Neural cell (in vitro differentiated cells): Measurements from ENCODE around the gene JAZF1. TPM values are rescaled to one million over a fixed set of nuclear protein-coding genes. Genes with fewer than 3 reads are reported as not detected.
A peak's percentile ranks its signal among the peaks of the same experiment; 100 is the strongest.

Experiments
- H2AFZ ChIP-seq: fragments of 200-600, 300-800 bp; sonication (generic), shearing (Covaris generic); 2 replicates; pipeline ENCODE4 v1.6.0; 2014; ENCODE audit warnings: low read depth, mild to moderate bottlenecking, antibody characterized with exemption, low read length, moderate library complexity
- H3F3A ChIP-seq: fragments of 200-600 bp; shearing (Covaris generic); 2 replicates; pipeline ENCODE4 v1.6.1; 2016; ENCODE audit warnings: mild to moderate bottlenecking, moderate library complexity, mixed read lengths, antibody characterized with exemption, low read length; ENCODE audit not compliant: insufficient read depth, poor library complexity, severe bottlenecking
- H3K27ac ChIP-seq: fragments of 200-600, 300-800 bp; sonication (generic), shearing (Covaris generic); 2 replicates; pipeline ENCODE4 v1.5.1; 2014; ENCODE audit warnings: mild to moderate bottlenecking, low read length, moderate library complexity
- H3K27me3 ChIP-seq: fragments of 300-800, 200-600 bp; sonication (generic), shearing (Covaris generic); 2 replicates; pipeline ENCODE4 v1.6.0; 2014; ENCODE audit warnings: mild to moderate bottlenecking, low read depth, low read length, moderate library complexity; ENCODE audit not compliant: insufficient read depth
- H3K36me3 ChIP-seq: fragments of 300-800, 200-600 bp; sonication (generic), shearing (Covaris generic); 2 replicates; pipeline ENCODE4 v1.5.1; 2014; ENCODE audit warnings: mild to moderate bottlenecking, antibody characterized with exemption, low read length, moderate library complexity; ENCODE audit not compliant: insufficient read depth
- H3K4me2 ChIP-seq: fragments of 300-800, 200-600 bp; sonication (generic), shearing (Covaris generic); 2 replicates; pipeline ENCODE4 v1.6.0; 2014; ENCODE audit warnings: mild to moderate bottlenecking, low read length
- H3K4me3 ChIP-seq: fragments of 300-800, 200-600 bp; sonication (generic), shearing (Covaris generic); 2 replicates; pipeline ENCODE4 v1.5.1; 2014; ENCODE audit warnings: mild to moderate bottlenecking, low read length, moderate library complexity
- H3K79me2 ChIP-seq: fragments of 200-600 bp; shearing (Covaris generic); replicated peaks from 2 replicates; pipeline ENCODE4 v1.6.0; 2014; ENCODE audit warnings: mild to moderate bottlenecking, low read length, moderate library complexity; ENCODE audit not compliant: insufficient read depth
- H3K9ac ChIP-seq: fragments of 300-800, 200-600 bp; sonication (generic), shearing (Covaris generic); 2 replicates; pipeline ENCODE4 v1.6.1; 2016; ENCODE audit warnings: mild to moderate bottlenecking, low read length, mixed read lengths
- H3K9me2 ChIP-seq: fragments of 200-600 bp; shearing (Covaris generic); 2 replicates; pipeline ENCODE4 v1.6.1; 2016; ENCODE audit warnings: mild to moderate bottlenecking, low read length, mixed read lengths; ENCODE audit not compliant: insufficient read depth
- H3K9me3 ChIP-seq: fragments of 200-600, 300-800 bp; sonication (generic), shearing (Covaris generic); 2 replicates; pipeline ENCODE4 v1.6.1; 2016; ENCODE audit warnings: mild to moderate bottlenecking, mixed run types, low read length, moderate library complexity, mixed read lengths
- H4K20me1 ChIP-seq: fragments of 200-600 bp; shearing (Covaris generic); 2 replicates; pipeline ENCODE4 v1.6.1; 2016; ENCODE audit warnings: mild to moderate bottlenecking, mixed run types; ENCODE audit not compliant: insufficient read depth
- EP300 ChIP-seq: fragments of 450-650 bp; conservative IDR thresholded peaks from 2 replicates; pipeline ENCODE4 v1.6.1; 2014; ENCODE audit warnings: antibody characterized with exemption, mild to moderate bottlenecking, moderate library complexity; ENCODE audit not compliant: poor library complexity, severe bottlenecking
- EZH2 ChIP-seq: fragments of 200-600, 300-800 bp; shearing (Covaris generic), sonication (generic); IDR thresholded peaks from 2 replicates; pipeline ENCODE4 v1.6.1; 2014; ENCODE audit warnings: antibody characterized with exemption, low read length, borderline replicate concordance, mild to moderate bottlenecking; ENCODE audit not compliant: insufficient read depth, poor library complexity, severe bottlenecking
- MXI1 ChIP-seq: fragments of 450-650 bp; conservative IDR thresholded peaks from 2 replicates; pipeline ENCODE4 v1.6.1; 2014; ENCODE audit warnings: antibody characterized with exemption, mild to moderate bottlenecking; ENCODE audit not compliant: poor library complexity, severe bottlenecking
- POLR2AphosphoS5 ChIP-seq: IDR thresholded peaks from 2 replicates; pipeline ENCODE4 v1.6.1; 2012
- RAD21 ChIP-seq: fragments of 450-650 bp; conservative IDR thresholded peaks from 2 replicates; pipeline ENCODE4 v1.6.1; 2014; ENCODE audit warnings: antibody characterized with exemption, mild to moderate bottlenecking, moderate library complexity
- SMC3 ChIP-seq: fragments of 450-650 bp; conservative IDR thresholded peaks from 2 replicates; pipeline ENCODE4 v1.6.1; 2014; ENCODE audit warnings: antibody characterized with exemption, mild to moderate bottlenecking, moderate library complexity; ENCODE audit not compliant: poor library complexity
- TAF1 ChIP-seq: IDR thresholded peaks from 2 replicates; pipeline ENCODE4 v1.6.1; 2012; ENCODE audit warnings: low read depth
- polyA plus RNA-seq: library from polyadenylated mRNA; depleted of rRNA; stranded (reverse); fragments of >200 nt; gene quantifications from 2 replicates; pipeline ENCODE4 v1.2.3, GENCODE V29; 2014
- TF ChIP-seq, protein P1 (sequence below): IDR thresholded peaks from 2 replicates; pipeline ENCODE4 v1.6.1; 2012; ENCODE audit warnings: borderline replicate concordance
- TF ChIP-seq, protein P2 (sequence below): fragments of 450-650 bp; IDR thresholded peaks from 2 replicates; pipeline ENCODE4 v1.5.1; 2014; ENCODE audit warnings: antibody characterized with exemption, mild to moderate bottlenecking, moderate library complexity; ENCODE audit not compliant: poor library complexity, severe bottlenecking

The JAZF1 gene
- polyA plus RNA-seq, 1 donor from 2014 or later = 29.5 TPM

DNA sequence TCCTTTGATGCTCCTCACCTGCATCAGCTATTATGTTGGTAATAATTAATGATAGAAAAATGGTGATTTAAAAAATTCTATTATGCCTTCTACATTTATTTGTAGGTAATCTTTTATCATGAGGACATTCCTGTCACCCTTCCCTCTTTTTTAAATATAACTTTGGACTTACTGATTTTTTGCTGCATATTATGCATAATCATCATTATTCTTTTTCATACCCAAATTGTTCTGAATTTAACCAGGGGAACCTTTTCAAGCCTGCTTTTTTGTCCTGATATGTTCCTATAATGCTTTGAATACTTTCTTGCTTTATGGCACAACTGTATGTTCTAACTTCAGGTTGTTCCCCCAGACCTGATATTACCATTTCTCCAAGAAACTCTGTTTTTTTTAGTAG, 392.2 kb downstream of the JAZF1 start:
- TF ChIP-seq EP300 (no peak), POLR2AphosphoS5 (no peak), EZH2 (no peak), SMC3 (no peak), TAF1 (no peak), MXI1 (no peak), RAD21 (no peak)
- TF ChIP-seq, protein P1, sequence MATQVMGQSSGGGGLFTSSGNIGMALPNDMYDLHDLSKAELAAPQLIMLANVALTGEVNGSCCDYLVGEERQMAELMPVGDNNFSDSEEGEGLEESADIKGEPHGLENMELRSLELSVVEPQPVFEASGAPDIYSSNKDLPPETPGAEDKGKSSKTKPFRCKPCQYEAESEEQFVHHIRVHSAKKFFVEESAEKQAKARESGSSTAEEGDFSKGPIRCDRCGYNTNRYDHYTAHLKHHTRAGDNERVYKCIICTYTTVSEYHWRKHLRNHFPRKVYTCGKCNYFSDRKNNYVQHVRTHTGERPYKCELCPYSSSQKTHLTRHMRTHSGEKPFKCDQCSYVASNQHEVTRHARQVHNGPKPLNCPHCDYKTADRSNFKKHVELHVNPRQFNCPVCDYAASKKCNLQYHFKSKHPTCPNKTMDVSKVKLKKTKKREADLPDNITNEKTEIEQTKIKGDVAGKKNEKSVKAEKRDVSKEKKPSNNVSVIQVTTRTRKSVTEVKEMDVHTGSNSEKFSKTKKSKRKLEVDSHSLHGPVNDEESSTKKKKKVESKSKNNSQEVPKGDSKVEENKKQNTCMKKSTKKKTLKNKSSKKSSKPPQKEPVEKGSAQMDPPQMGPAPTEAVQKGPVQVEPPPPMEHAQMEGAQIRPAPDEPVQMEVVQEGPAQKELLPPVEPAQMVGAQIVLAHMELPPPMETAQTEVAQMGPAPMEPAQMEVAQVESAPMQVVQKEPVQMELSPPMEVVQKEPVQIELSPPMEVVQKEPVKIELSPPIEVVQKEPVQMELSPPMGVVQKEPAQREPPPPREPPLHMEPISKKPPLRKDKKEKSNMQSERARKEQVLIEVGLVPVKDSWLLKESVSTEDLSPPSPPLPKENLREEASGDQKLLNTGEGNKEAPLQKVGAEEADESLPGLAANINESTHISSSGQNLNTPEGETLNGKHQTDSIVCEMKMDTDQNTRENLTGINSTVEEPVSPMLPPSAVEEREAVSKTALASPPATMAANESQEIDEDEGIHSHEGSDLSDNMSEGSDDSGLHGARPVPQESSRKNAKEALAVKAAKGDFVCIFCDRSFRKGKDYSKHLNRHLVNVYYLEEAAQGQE = no peak
- TF ChIP-seq, protein P2, sequence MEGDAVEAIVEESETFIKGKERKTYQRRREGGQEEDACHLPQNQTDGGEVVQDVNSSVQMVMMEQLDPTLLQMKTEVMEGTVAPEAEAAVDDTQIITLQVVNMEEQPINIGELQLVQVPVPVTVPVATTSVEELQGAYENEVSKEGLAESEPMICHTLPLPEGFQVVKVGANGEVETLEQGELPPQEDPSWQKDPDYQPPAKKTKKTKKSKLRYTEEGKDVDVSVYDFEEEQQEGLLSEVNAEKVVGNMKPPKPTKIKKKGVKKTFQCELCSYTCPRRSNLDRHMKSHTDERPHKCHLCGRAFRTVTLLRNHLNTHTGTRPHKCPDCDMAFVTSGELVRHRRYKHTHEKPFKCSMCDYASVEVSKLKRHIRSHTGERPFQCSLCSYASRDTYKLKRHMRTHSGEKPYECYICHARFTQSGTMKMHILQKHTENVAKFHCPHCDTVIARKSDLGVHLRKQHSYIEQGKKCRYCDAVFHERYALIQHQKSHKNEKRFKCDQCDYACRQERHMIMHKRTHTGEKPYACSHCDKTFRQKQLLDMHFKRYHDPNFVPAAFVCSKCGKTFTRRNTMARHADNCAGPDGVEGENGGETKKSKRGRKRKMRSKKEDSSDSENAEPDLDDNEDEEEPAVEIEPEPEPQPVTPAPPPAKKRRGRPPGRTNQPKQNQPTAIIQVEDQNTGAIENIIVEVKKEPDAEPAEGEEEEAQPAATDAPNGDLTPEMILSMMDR = no peak
- no peaks in the 10 kb centered on the region for H3F3A ChIP-seq
- H3K4me2 ChIP-seq = no peak overlapping the region
- no peaks in the 10 kb centered on the region for H4K20me1 ChIP-seq
- peaks cover 5% of the 10 kb centered on the region for H3K36me3 ChIP-seq
- no peak overlapping the region for H3K27ac ChIP-seq
- H3K9me2 ChIP-seq = no peaks in the 10 kb centered on the region
- no peaks in the 10 kb centered on the region for H3K79me2 ChIP-seq
- no peaks in the 10 kb centered on the region for H3K27me3 ChIP-seq
- no peaks in the 10 kb centered on the region for H3K9me3 ChIP-seq
- H2AFZ ChIP-seq = no peak overlapping the region
- no peak overlapping the region for H3K4me3 ChIP-seq
- H3K9ac ChIP-seq = no peak overlapping the region

DNA sequence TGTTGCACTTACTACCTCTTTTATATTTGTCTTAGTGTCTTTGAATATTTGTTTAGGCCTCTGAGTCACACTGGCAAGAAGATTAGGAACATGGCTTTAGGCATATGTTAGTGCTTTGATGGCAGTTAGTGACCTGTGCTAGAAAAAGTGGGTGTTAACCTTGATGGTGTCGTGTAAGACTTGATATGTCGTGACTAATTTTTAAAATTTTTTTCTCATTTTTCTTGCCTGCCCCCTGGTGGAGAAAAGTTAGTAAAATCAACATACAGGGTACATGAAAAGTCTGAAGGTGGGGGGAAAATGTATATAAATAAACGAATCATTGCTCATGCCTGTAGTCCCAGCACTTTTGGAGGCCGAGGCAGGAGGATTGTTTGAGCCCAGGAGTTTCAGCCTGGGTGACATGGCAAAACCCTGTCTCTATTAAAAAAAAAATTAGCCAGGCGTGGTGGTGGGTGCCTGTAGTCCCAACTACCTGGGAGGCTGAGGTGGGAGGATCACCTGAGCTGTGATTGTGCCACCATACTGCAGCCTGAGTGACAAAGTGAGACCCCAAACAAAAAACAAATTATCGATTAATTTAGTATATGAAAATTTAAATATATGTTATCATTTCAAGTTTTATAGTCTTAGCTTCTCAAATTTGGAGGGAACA, 396.1 kb downstream of the JAZF1 start:
- H3K4me3 ChIP-seq = no peak overlapping the region
- TF ChIP-seq EP300 (no peak), SMC3 (peak; percentile 54), TAF1 (no peak), EZH2 (no peak), MXI1 (no peak), RAD21 (no peak), POLR2AphosphoS5 (no peak)
- TF ChIP-seq, protein P2 = peak; percentile 51
- TF ChIP-seq, protein P1 = no peak
- no peak overlapping the region for H3K9ac ChIP-seq
- H3K27ac ChIP-seq = no peak overlapping the region
- no peaks in the 10 kb centered on the region for H4K20me1 ChIP-seq
- H3K4me2 ChIP-seq = no peak overlapping the region
- peaks cover under 1% of the 10 kb centered on the region for H3K36me3 ChIP-seq
- no peaks in the 10 kb centered on the region for H3K27me3 ChIP-seq
- H2AFZ ChIP-seq = no peak overlapping the region
- H3K79me2 ChIP-seq = no peaks in the 10 kb centered on the region
- no peaks in the 10 kb centered on the region for H3K9me2 ChIP-seq
- H3K9me3 ChIP-seq = no peaks in the 10 kb centered on the region
- H3F3A ChIP-seq = no peaks in the 10 kb centered on the region
